ENCODE data around the gene NDUFA12.

The NDUFA12 gene

DNA sequence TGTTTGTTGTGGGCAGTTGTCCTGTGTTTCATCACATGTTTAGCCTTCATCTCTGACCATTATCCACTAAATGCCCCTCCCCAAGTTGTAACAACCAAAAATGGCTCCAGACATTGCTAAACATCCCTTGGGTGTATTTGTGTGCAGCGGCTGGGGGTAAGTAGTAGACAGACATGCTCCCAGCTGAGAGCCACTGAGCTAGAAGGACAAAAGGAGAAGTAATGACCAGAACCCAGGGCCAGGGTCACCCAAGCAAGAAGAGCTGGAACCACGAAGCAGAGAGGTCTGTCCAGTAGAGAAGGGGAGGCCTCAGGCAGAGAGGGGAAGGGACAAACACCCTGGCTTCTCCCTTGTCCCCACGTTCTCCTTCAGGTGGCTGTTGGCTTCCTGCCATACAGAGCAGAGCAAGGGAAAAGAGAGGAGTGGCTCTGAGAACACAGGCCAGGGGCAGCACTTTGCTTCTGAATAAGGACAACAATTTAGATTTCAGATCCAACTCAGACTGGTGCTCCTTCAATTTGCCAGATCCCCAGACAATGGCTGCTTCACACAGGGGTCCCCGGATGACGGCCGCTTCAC lies 55.2 kb downstream of the NDUFA12 start:
- no peak overlapping the region for H2AFZ ChIP-seq (ENCODE audit: low read length)
- no peaks in the 10 kb centered on the region for H3K4me1 ChIP-seq (ENCODE audit: low read length)
- H3K36me3 ChIP-seq (replicated peaks; ENCODE audit: insufficient read depth, low read length): no peaks in the 10 kb centered on the region
- no peak for DNase-seq
- H3F3A ChIP-seq (ENCODE audit: insufficient read depth, low read length): no peaks in the 10 kb centered on the region
- H3K27ac ChIP-seq (ENCODE audit: low read length): no peak overlapping the region
- H3K4me2 ChIP-seq (ENCODE audit: low read depth, low read length): no peak overlapping the region
- H3K27me3 ChIP-seq (replicated peaks; ENCODE audit: insufficient read depth, low read length): no peaks in the 10 kb centered on the region
- no peaks in the 10 kb centered on the region for H3K79me2 ChIP-seq (ENCODE audit: low read length)
- H3K9me3 ChIP-seq (replicated peaks; ENCODE audit: insufficient read depth, low read length): no peaks in the 10 kb centered on the region
- H4K20me1 ChIP-seq (ENCODE audit: insufficient read depth, low read length): no peaks in the 10 kb centered on the region
- TF ChIP-seq EZH2phosphoT487 (IDR thresholded peaks at IDR 0.05; ENCODE audit: low read length): no peak
- TF ChIP-seq, protein P1, sequence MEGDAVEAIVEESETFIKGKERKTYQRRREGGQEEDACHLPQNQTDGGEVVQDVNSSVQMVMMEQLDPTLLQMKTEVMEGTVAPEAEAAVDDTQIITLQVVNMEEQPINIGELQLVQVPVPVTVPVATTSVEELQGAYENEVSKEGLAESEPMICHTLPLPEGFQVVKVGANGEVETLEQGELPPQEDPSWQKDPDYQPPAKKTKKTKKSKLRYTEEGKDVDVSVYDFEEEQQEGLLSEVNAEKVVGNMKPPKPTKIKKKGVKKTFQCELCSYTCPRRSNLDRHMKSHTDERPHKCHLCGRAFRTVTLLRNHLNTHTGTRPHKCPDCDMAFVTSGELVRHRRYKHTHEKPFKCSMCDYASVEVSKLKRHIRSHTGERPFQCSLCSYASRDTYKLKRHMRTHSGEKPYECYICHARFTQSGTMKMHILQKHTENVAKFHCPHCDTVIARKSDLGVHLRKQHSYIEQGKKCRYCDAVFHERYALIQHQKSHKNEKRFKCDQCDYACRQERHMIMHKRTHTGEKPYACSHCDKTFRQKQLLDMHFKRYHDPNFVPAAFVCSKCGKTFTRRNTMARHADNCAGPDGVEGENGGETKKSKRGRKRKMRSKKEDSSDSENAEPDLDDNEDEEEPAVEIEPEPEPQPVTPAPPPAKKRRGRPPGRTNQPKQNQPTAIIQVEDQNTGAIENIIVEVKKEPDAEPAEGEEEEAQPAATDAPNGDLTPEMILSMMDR (IDR thresholded peaks at IDR 0.05; ENCODE audit: low read length): no peak
- TF ChIP-seq EZH2 (optimal IDR thresholded peaks at IDR 0.05; ENCODE audit: low read depth, low read length): no peak
- no peak overlapping the region for H3K4me3 ChIP-seq (ENCODE audit: low read length)
- H3K9me2 ChIP-seq (replicated peaks; ENCODE audit: insufficient read depth, low read length): no peaks in the 10 kb centered on the region
- no peak overlapping the region for H3K9ac ChIP-seq (ENCODE audit: low read length)

DNA sequence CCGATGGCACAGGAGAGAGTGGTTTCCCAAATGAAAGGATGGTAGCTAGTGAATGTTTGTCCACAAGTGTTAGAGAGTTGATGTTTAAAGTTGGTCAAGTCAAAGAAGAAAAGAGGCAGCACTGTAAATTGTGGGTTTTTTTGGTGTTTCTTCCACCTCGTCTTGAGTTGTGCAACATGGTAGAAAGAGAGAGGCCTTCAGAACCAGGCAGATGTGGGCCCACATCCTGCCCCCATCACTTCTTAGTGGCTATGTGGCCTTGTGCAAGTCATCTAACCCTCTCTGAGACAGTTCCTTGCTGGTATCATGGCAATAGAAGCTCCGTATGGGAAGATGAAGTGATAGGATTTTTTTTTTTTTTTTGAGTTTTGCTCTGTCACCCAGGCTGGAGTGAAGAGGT lies 60.8 kb downstream of the NDUFA12 start:
- H3K4me1 ChIP-seq (ENCODE audit: low read length): no peaks in the 10 kb centered on the region
- no peaks in the 10 kb centered on the region for H3K27me3 ChIP-seq (replicated peaks; ENCODE audit: insufficient read depth, low read length)
- H3F3A ChIP-seq (ENCODE audit: insufficient read depth, low read length): no peaks in the 10 kb centered on the region
- no peak overlapping the region for H3K4me3 ChIP-seq (ENCODE audit: low read length)
- H3K79me2 ChIP-seq (ENCODE audit: low read length): no peaks in the 10 kb centered on the region
- no peak for DNase-seq
- H3K9ac ChIP-seq (ENCODE audit: low read length): no peak overlapping the region
- no peaks in the 10 kb centered on the region for H3K9me2 ChIP-seq (replicated peaks; ENCODE audit: insufficient read depth, low read length)
- H3K36me3 ChIP-seq (replicated peaks; ENCODE audit: insufficient read depth, low read length): no peaks in the 10 kb centered on the region
- no peak overlapping the region for H3K4me2 ChIP-seq (ENCODE audit: low read depth, low read length)
- TF ChIP-seq, protein P1 (IDR thresholded peaks at IDR 0.05; ENCODE audit: low read length): no peak
- TF ChIP-seq EZH2phosphoT487 (IDR thresholded peaks at IDR 0.05; ENCODE audit: low read length) (no peak), EZH2 (optimal IDR thresholded peaks at IDR 0.05; ENCODE audit: low read depth, low read length) (no peak)
- no peak overlapping the region for H2AFZ ChIP-seq (ENCODE audit: low read length)
- no peaks in the 10 kb centered on the region for H3K9me3 ChIP-seq (replicated peaks; ENCODE audit: insufficient read depth, low read length)
- no peak overlapping the region for H3K27ac ChIP-seq (ENCODE audit: low read length)
- H4K20me1 ChIP-seq (ENCODE audit: insufficient read depth, low read length): no peaks in the 10 kb centered on the region

DNA sequence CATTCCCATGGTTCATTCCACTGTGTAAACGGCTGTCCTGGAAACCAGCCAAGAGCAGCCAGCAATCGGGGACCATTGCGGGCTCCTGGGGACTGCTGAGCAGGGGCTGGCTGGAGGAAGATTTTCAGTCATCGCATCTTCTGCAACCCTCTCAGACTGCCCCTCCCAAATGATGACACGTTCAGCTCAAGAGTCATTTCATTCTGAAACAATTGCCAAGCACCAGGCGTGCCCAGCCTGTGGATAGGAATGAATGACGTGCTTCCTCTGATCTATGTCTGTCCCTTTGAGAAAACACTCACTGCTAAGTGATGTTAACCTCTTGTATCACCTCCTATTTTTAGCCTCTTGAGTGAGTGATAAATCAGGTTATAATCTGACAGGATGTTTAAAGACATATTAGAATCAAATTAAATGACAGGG lies 62.0 kb downstream of the NDUFA12 start:
- no peak overlapping the region for H2AFZ ChIP-seq (ENCODE audit: low read length)
- no peaks in the 10 kb centered on the region for H3K9me2 ChIP-seq (replicated peaks; ENCODE audit: insufficient read depth, low read length)
- no peak overlapping the region for H3K9ac ChIP-seq (ENCODE audit: low read length)
- no peak for DNase-seq
- TF ChIP-seq EZH2phosphoT487 (IDR thresholded peaks at IDR 0.05; ENCODE audit: low read length) (no peak), EZH2 (optimal IDR thresholded peaks at IDR 0.05; ENCODE audit: low read depth, low read length) (no peak)
- TF ChIP-seq, protein P1 (IDR thresholded peaks at IDR 0.05; ENCODE audit: low read length): no peak
- no peaks in the 10 kb centered on the region for H3F3A ChIP-seq (ENCODE audit: insufficient read depth, low read length)
- no peaks in the 10 kb centered on the region for H3K9me3 ChIP-seq (replicated peaks; ENCODE audit: insufficient read depth, low read length)
- no peaks in the 10 kb centered on the region for H3K79me2 ChIP-seq (ENCODE audit: low read length)
- H3K27me3 ChIP-seq (replicated peaks; ENCODE audit: insufficient read depth, low read length): no peaks in the 10 kb centered on the region
- no peak overlapping the region for H3K27ac ChIP-seq (ENCODE audit: low read length)
- no peak overlapping the region for H3K4me2 ChIP-seq (ENCODE audit: low read depth, low read length)
- H3K4me1 ChIP-seq (ENCODE audit: low read length): no peaks in the 10 kb centered on the region
- no peak overlapping the region for H3K4me3 ChIP-seq (ENCODE audit: low read length)
- no peaks in the 10 kb centered on the region for H3K36me3 ChIP-seq (replicated peaks; ENCODE audit: insufficient read depth, low read length)
- no peaks in the 10 kb centered on the region for H4K20me1 ChIP-seq (ENCODE audit: insufficient read depth, low read length)

All from MM.1S (cell line).